ENCODE data around the gene NGRN. TPM values are rescaled to one million over a fixed set of nuclear protein-coding genes. Genes with fewer than 3 reads are reported as not detected.

The NGRN gene, protein sequence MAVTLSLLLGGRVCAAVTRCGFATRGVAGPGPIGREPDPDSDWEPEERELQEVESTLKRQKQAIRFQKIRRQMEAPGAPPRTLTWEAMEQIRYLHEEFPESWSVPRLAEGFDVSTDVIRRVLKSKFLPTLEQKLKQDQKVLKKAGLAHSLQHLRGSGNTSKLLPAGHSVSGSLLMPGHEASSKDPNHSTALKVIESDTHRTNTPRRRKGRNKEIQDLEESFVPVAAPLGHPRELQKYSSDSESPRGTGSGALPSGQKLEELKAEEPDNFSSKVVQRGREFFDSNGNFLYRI
- polyA plus RNA-seq (2013, experiment 1 of 2; ENCODE audit: insufficient read length) = 77.8 TPM
- 74.7 TPM for polyA plus RNA-seq (2013, experiment 2 of 2; ENCODE audit: insufficient read length)

GRCh38 chr15:90265271-90266060 is at the start of gene NGRN:
TSS of gene NGRN (plus strand) at chr15:90265672. CDS start at chr15:90265713, 41 bp downstream.
- peak; percentile 89 for DNase-seq

GRCh38 chr15:90217671-90218394 is 47.6 kb upstream of the NGRN start:
- no peak for DNase-seq

GRCh38 chr15:90219421-90220141 is 45.9 kb upstream of the NGRN start:
- DNase-seq = no peak

- peak; percentile 80 for DNase-seq
These were observed 44.1 kb upstream of the NGRN start for GRCh38 chr15:90221246-90221900.

GRCh38 chr15:90222547-90222946 is 42.9 kb upstream of the NGRN start:
- no peak for DNase-seq

DNA sequence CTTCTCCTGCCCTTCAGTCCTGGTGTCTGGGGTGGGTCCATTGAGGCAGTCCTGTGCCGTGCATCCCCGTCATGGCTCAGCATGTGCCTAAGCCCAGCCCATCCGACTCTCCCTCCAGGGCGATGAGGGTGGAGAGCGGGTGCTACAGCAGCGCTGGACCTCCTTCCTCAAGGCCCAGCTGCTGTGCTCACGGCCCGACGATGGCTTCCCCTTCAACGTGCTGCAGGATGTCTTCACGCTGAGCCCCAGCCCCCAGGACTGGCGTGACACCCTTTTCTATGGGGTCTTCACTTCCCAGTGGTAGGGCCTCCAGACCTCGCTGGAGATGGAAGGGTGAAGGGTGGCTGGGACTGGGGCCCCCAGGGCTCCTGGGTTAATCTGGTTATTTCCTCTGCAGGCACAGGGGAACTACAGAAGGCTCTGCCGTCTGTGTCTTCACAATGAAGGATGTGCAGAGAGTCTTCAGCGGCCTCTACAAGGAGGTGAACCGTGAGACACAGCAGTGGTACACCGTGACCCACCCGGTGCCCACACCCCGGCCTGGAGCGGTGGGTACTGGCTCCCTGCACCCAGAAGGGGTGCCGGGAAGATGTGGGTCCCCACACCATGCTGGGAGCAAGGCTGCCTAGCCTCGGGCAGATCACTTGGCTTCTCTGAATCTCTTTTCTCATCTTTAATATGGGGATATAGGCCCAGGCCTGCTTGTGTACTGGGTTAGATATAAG is 41.9 kb upstream of the NGRN start:
- no peak for DNase-seq

- no peak for DNase-seq
These were observed 40.4 kb upstream of the NGRN start for GRCh38 chr15:90225047-90225446.

- DNase-seq = no peak
These were observed 39.8 kb upstream of the NGRN start for GRCh38 chr15:90225504-90226234.

DNA sequence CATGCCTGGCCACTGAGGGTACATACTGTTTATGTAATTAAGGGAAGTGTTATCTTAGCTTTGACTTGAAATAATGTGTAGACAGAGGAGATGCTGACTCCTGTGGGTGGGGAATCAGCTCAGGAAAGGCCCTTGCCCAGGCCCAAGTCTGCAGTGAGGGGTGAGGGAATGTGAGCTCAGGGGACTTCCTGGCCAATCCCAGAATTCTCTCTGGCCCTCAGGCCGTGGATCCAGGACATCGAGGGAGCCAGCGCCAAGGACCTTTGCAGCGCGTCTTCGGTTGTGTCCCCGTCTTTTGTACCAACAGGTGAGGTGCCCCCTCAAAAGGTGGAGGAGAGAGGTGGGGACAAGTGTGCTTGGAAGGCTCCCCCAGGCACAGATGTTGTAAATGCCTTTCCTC is 38.1 kb upstream of the NGRN start:
- DNase-seq = no peak

DNA sequence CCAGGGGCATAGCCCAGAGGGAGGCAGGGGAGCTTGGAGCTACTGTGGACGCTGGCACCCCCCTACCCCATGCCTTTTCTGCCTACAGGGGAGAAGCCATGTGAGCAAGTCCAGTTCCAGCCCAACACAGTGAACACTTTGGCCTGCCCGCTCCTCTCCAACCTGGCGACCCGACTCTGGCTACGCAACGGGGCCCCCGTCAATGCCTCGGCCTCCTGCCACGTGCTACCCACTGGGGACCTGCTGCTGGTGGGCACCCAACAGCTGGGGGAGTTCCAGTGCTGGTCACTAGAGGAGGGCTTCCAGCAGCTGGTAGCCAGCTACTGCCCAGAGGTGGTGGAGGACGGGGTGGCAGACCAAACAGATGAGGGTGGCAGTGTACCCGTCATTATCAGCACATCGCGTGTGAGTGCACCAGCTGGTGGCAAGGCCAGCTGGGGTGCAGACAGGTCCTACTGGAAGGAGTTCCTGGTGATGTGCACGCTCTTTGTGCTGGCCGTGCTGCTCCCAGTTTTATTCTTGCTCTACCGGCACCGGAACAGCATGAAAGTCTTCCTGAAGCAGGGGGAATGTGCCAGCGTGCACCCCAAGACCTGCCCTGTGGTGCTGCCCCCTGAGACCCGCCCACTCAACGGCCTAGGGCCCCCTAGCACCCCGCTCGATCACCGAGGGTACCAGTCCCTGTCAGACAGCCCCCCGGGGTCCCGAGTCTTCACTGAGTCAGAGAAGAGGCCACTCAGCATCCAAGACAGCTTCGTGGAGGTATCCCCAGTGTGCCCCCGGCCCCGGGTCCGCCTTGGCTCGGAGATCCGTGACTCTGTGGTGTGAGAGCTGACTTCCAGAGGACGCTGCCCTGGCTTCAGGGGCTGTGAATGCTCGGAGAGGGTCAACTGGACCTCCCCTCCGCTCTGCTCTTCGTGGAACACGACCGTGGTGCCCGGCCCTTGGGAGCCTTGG is 37.4 kb upstream of the NGRN start:
- DNase-seq = no peak

DNA sequence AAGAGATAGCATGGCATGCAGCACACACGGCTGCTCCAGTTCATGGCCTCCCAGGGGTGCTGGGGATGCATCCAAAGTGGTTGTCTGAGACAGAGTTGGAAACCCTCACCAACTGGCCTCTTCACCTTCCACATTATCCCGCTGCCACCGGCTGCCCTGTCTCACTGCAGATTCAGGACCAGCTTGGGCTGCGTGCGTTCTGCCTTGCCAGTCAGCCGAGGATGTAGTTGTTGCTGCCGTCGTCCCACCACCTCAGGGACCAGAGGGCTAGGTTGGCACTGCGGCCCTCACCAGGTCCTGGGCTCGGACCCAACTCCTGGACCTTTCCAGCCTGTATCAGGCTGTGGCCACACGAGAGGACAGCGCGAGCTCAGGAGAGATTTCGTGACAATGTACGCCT is 36.5 kb upstream of the NGRN start:
- no peak for DNase-seq

DNA sequence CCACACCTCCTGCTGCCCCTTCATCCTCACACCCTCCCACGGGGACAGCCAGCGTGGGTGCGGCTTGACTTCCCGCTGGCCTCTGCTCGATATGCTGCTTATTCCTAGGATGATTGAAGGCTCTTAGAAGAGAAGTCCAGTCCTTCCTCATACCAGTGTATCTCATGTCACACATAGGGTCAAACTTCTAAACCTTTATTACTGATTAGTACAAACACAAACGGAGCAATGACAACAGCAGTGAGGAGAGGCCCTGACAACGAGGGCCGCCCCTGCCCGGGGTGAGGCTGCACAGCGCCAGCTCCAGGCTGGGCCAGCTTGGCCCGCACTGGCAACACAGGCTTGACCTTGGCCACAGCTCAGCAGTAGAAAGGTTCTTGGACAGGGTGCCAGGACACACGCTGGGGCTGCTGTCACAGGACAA is 35.4 kb upstream of the NGRN start:
- DNase-seq = no peak

DNA sequence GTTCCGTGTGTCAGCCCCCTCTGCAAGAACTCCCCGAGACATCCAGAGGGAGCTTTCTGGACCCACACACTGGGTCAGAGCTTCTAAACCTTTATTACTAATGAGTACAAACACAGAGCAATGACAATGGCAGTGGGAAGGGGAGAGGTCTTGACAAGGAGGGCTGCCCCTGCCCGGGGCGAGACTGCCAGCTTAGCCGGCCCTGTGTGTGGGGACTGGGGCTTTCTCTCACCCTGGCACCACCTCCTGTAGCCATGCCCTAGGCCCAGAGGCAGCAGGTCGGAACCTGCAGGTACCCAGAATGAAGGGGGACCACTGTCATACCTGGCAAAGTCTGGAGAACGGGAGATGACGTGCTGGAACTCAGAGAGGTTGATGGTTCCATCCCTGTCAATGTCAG is 34.9 kb upstream of the NGRN start:
- no peak for DNase-seq

GRCh38 chr15:90231028-90232017 is 34.1 kb upstream of the NGRN start:
- DNase-seq = no peak

- no peak for DNase-seq
These were observed 33.3 kb upstream of the NGRN start for GRCh38 chr15:90232196-90232595.

- DNase-seq = no peak
These were observed 32.5 kb upstream of the NGRN start for GRCh38 chr15:90232941-90233386.

- DNase-seq = peak; percentile 97
These were observed 31.9 kb upstream of the NGRN start, which contains the start of gene CIB1 for GRCh38 chr15:90233387-90234095. TSS of gene CIB1 (minus strand) at chr15:90233941. CDS start at chr15:90233885, 56 bp downstream.
